Ammon's horn (tissue), 1 donor: ENCODE measurements around the gene ZSCAN22.
"Not testable (repeated sequence)": the region's sequence is repeated elsewhere in the genome, so short reads cannot be mapped to it uniquely, and the experiment has no call there.

Source experiments
- DNase-seq: peaks from one replicate; pipeline ENCODE4 v3.0.0-alpha.2; 2016; ENCODE audit warnings: low spot score

Gene ZSCAN22

DNA sequence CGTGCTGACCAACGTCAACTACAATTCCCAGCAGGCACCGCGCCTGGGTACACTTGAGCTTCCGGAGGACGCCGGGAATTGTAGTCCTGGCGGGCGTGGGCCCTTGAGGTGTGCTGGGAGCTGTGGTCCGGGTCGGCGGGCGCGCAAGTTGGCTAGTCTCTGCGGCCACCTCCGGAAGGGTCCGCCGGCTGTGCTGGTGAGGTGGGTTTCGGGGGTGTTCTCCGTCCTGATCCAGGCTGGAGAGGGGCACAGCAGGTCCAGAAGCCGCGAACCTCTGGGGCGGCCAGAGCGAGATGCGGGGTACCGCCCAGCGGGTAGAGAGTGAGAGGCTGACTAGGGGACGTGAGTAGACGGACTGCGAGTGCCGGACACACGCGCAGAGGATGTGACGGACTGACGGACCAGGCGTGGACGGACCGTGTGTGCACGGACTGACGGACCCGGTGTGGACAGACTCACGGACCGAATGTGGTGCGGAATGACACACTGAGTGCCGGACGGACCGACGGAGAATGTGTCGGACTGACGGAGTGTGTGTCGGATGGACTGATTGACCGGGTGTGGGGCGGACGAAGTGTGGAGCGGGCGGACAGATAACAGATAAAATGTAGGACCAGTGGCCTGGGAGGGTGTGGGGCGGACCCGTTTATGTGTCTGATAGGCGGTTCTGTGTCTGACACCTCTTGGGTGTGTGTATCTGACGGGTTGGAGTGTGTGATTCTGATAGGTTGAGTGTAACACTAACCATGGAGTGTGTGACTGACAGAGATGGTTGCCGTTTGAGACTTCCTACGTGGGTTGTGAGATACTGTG lies at the start of gene ZSCAN22:
Gene ZSCAN22 (plus strand): TSS at position 81 of the 813 bp plus-strand sequence. CDS start 7,809 bp downstream, outside the sequence.
- DNase-seq, result peak; percentile 98

DNA sequence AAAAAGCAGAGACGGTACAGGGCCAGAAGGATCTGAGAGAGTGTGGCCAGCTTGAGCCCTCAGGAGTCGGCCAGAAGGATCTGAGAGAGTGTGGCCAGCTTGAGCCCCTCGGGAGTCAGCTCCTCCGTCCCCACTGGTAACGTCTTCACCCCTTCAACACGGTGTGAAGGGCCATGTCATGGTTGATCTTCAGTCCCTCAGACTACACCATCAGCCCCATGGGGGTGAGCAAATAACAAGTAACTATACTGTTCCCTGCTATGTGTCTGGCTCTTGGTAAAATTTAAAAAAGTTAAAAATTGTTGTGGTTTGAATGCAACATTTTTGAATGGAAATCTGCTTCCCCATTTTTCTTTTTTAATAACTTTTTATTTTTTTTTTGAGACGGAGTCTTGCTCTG lies 49.6 kb upstream of the ZSCAN22 start:
- no peak for DNase-seq

DNA sequence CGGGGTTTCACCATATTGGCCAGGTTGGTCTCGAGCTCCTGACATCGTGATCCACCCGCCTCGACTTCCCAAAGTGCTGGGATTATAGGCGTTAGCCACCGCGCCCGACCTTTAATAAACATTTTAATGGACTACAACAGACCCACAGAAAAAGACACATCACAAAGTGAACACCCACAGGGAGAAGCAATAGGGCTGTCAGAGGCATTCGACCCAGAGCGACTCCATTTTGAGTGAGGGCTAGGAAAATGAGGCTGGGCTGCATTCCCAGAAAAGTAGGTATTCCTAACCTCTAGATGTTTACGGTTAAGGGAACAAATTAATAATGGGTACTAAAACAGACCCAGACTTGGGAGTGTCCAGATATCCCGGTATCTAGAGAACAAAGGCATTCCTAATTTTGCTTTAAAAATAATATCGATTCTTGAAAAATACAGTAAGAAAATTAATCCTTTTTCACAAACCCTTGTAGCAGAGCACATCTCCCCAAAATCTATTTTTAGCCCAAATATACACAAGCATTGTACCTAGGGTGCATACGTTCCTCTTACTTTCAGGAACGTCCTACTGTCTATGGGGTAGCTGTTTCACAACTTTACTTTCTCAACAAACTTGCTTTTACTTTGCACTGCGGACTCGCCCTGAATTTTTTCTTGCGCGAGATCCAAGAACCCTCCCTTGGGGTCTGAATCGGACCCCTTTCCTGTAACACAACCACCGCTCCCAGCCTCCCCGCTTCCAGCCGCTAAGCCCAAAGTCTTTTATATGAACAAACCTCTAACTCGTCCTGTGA lies 48.9 kb upstream of the ZSCAN22 start:
- no peak for DNase-seq

DNA sequence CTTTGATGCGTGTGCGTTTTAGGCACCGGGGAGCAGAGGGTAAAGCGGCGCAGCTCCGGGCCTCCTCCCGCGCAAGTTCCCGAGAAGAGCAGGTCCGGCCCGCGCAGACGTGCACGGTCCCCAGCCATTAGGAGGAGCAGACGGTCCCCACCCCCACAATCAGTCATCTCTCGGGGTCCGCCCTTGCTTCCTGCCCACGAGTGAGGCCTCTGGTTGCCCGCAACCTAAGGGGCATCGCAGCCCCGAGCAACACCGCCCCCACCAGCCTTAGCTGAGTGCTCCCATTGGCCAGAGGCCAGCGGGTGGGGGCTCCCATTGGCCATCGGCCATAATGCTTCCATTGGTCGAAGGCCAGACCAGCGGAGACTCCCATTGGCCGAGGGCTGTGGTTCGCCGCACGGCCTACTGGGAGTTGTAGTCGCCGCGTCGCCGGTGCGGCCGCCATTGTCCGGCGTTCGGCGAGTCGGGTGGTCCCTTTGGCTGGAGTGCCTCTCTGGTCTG lies 48.2 kb upstream of the ZSCAN22 start, which contains the start of gene ZNF8:
Gene ZNF8 (plus strand): TSS at position 415 of the 501 bp plus-strand sequence. CDS start 127 bp downstream, outside the sequence.
- peak; percentile 96 for DNase-seq

DNA sequence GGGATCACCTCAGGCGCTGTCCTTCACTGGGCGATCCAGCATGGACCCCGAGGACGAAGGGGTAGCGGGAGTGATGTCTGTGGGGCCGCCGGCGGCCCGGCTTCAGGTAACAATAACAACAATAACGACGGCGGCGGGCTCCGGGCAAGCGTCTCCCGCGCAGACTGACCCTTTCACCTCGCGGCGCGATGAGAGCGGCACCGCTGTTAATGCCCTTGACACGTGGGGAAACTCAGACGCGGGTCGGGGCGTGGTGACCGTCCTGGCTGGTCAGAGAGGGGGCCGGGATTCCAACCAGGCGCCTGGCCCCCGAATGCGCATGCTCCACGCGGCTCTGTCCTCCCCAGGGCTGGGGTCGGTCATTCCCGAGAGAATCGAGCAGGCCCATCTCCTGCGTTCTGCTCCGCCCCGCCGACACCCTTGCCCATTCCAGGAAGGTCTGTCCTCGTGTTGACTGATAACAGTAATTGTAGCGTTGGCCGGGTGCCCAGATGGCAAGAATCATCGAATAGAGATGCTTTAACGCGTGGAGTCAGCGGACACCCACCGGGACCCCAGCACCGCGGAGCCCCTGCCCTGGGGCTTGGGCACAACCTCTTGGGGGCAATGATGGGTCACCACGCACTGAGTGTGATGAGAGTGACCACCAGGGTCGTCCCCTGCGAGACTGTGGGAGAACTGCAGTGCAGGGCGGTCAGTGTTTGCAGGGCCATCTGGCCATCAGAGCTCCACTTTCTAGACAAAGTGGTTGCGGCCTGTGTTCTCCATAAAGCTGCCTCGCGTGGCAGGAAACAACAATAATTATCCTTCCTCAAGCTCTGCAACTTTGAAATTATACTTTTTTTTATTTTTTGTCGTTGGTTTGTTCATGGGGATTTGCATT lies 47.5 kb upstream of the ZSCAN22 start:
- peak; percentile 49 for DNase-seq

DNA sequence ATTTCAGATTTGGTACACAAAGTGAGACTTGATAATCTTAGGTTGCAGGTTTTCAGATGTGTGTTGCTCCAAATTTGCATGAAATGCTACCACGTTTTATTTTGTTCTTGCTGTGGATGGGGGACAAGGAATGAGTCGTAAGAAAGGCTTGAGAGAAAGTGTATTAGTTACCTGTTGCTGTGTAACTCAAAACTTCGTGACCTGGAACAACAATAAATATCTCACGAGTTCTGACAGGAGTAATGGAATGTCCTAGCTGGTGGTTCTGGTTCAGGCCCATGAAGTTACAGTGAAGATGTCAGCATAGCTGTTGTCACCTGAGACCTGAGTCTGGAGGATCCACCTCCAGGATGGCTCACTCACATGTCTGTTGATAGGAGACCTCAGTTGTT lies 46.9 kb upstream of the ZSCAN22 start:
- no peak for DNase-seq

DNA sequence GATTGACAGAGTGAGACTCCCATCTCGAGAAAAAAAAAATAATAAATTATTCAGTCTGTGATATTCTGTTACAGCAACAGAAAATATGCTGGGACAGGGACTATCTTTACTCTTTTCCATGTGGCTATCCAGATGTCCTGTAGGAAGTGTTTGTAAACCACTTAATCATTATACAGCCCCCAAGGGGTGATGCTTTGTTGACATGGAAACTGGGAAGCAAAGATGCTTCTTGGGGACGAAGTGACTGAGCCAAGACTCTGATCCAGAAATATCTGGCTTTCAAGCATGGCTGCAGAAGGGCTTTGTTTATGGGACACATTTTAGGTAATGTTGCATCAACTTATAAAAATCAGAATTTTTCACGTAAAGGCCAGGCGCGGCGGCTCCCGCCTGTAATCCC lies 42.6 kb upstream of the ZSCAN22 start:
- peak; percentile 57 for DNase-seq

DNA sequence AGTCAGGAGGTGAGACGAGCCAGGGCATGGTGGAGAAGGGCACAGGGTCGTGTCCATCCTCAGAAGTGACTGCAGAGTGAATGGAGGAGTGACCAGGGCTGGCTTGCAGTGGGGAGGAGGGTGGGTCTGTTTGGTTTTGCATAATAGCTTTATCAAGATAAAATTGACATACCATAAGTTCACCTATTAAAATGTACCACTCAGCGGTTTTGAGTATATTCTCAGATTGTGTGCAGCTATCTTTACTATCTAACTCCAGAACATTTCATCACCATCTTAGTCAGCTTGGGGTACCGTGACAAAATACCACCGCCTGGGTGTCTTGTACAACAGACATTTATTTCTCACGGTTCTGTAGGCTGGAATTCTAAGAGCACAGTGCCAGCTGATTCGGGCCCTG lies 34.9 kb upstream of the ZSCAN22 start:
- DNase-seq, result no peak

DNA sequence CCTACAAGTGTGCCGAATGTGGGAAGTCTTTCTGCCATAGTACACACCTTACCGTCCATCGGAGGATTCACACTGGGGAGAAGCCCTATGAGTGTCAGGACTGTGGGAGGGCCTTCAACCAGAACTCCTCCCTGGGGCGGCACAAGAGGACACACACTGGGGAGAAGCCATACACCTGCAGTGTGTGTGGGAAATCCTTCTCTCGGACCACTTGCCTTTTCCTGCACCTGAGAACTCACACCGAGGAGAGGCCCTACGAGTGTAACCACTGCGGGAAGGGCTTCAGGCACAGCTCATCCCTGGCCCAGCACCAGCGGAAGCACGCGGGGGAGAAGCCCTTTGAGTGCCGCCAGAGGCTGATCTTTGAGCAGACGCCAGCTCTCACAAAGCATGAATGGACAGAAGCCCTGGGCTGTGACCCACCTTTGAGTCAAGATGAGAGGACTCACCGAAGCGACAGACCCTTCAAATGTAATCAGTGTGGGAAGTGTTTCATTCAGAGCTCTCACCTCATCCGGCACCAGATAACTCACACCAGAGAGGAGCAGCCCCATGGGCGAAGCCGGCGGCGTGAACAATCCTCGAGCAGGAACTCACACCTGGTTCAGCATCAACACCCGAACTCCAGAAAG lies 31.9 kb upstream of the ZSCAN22 start:
- DNase-seq, result no peak

DNA sequence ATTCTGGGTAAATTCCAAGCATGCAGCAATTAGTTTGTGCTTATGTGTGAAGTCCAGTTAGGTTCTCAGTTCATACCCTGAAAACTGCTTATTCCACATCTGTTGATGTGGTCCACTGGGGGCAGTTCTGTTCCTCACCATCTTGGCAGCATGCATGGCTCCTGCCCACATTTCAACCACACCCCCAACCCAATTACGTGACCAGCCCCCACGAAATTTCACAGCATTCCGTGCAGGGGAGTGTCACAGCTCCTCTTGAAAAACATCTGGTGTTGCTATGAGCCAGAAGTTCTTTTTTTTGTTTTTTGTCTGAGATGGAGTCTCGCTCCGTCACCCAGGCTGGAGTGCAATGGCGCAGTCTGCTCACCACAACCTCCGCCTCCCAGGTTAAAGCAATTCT lies 30.7 kb upstream of the ZSCAN22 start:
- no peak for DNase-seq

DNA sequence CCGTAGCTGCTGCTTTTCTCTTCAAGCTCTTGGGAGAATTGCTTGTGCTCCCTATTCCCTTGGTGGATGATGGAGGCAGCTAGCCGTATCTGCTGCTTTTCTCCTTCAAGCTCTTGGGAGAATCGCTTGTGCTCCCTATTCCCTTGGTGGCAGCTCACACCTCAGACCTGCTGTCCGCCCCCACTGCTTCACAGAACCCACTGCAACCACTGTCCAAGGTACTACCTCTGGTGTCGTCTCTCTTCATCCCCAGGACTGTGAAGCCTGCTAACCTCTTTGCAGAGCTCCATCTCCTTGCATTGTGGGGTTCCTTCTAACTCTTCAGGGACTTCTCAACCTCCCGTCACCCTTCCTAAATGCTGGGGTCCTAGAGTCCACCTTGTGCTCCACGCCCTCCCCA lies 26.2 kb upstream of the ZSCAN22 start:
- no peak for DNase-seq

DNA sequence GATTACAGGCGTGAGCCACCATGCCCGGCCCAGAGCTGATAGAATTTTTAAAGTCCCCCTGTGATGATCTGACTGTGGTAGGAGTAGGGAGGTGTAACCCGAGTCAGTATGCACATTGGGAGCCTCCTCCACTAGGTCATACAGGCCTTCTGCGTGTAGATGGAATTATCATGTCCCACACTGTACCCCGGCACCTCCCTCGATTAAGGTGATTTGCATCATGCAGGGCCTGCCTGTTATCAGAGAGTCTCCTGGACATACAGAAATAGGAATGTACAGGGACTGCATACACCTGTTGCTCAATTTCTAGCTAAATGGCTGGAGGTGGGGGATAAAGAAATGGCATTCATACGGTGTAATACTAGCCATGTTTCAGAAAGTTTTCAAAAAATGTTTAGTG lies 22.5 kb upstream of the ZSCAN22 start:
- DNase-seq, result no peak

DNA sequence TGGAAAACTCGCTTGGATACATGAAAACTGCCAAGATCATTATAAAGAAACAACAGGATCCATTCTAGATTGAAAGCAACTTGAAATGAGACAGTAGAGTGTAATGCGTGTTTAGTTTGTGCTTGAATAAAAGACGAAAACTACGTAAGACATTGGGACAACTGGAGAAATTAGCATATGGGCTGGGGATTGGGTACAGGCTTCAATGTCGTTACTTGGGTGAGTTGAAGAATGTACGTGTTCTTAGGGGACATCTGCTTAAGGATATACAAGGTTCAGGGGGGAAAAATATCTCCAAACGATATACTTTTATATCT lies 22.1 kb upstream of the ZSCAN22 start:
- no peak for DNase-seq

DNA sequence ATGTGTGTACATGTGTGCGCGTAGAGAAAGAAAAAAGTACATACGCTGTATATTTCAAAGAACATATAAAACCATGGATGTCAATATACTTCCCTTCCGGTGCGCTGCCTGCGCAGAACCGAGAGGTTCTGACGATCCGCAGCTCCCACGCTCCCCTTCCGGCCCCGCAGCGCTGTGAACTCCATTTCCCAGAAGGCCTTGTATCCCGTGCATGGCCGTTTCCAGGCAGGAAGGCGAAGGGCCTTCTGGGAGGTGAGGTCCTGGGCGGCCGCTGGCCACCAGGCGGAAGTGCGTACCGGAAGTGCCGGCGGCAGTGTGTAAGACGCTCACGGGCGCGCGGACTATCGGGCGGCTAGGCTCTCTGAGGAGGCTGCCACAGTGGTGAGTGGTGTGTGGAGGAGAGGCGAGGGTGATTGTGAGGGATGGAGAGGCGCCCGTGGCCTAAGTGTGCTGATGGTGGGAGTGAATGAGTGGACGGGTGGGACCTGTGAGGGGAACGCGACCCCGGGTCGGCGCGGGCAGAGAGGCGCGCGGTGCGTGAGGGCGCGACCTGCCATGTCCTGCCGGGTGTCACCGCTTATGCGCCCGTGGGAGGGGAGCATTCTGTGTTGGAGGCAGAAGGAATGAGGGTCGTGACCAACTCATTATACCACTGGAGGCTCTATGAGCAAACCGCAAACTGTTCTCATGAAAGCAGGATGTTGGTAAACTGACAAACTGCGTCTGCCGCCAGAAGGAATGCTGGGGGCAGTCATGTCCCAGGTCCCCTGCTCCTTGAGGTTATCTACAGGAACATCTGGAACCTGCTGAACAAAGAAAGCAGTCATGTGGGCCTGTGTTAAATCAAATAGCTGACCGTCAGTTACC lies 21.5 kb upstream of the ZSCAN22 start, which contains the start of gene ERVK3-1:
Gene ERVK3-1 (plus strand): TSS at position 313 of the 867 bp plus-strand sequence. CDS start 6,792 bp downstream, outside the sequence.
- DNase-seq, result peak; percentile 99

DNA sequence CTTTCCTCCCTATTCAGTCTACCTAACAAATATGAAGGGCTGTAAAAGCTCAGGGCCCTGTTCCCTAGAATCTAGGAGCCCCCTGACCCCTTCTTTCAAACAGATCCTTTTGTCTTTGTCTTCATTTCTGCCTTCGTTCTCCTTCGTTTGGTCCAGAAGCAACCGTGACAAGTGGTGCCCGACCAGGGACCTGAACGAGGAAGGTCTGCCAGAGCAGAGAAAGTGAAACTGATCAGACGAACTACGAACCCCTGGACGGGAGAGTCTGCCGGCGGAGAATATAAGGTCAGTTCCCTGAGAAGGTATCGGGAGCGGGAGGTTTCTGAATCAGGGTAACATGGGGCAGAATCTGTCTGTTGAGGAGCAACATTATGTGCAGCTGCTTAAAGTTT lies 20.9 kb upstream of the ZSCAN22 start:
- no peak for DNase-seq

DNA sequence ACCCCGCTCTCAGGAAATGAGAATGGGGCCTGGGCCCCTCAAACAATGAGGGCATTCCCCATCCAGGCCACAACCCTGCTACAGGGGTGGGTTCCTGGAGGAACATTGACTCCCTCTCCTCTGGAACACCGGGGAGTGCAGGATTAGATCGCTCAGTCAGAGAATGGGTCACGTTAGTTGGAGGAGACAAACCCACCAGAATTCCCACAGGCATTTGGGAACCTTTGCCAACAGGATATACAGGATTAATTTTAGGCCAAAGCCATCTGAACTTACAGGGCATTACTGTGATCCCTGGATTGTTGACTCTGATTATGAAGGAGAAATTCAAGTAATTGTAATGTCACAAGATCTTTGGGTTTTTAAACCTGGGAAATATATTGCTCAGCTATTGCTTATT lies 19.1 kb upstream of the ZSCAN22 start:
- no peak for DNase-seq

DNA sequence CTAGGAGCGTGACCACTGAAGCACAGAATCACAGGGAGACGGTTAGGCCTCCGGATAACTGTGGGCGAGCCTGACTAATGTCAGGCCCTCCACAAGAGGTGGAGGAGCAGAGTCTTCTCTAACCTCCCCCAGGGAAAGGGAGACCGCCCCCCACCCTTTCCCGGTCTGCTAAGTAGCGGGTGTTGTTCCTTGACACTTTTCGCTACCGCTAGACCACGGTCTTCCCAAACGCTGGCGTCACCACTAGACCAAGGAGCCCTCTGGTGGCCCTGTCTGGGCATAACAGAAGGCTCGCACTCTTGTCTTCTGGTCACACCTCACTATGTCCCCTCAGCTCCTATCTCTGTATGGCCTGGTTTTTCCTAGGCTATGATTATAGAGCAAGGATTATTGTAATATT lies 16.1 kb upstream of the ZSCAN22 start:
- not testable (repeated sequence) for DNase-seq

DNA sequence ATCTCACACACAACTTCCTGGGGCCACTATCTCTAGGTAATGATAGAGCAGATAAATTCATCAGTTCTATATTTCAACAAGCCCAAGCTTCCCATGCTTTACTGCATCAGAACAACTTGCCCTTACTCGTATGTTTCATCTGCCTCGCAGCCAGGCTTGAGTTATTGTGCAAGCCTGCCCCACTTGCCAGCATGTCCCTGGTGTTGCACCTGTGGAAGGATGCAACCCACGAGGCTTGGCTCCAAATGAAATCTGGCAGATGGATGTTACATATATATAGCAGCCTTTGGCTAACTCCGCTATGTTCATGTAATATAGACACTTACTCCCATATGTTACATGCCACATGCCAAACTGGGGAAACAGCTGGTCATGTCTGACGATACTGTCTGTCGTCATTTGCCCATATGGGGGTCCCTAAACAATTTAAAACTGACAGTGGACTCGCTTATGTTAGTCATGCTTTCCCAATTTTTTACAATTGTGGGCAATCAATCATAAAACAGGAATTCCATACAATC lies 15.4 kb upstream of the ZSCAN22 start:
- DNase-seq, result peak; percentile 59

DNA sequence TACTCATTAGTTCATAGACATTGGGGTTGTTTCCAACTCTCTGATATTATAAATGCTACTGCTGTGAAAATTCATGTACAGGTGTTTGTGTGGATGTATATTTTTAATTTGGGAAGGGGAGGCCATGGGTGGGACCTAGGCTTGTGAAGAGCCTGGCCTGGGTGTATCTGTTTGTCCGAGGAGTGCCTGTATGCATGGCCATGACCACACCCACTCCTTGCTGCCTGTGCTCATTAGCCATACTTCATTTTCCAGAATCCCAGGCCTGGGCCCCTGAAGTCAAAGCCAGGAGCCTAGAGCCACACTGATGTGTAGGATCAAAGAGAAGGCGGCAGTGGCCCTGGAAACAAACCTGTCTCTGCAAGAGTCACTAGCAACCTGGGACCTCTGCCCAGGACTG lies 11.2 kb upstream of the ZSCAN22 start:
- no peak for DNase-seq

DNA sequence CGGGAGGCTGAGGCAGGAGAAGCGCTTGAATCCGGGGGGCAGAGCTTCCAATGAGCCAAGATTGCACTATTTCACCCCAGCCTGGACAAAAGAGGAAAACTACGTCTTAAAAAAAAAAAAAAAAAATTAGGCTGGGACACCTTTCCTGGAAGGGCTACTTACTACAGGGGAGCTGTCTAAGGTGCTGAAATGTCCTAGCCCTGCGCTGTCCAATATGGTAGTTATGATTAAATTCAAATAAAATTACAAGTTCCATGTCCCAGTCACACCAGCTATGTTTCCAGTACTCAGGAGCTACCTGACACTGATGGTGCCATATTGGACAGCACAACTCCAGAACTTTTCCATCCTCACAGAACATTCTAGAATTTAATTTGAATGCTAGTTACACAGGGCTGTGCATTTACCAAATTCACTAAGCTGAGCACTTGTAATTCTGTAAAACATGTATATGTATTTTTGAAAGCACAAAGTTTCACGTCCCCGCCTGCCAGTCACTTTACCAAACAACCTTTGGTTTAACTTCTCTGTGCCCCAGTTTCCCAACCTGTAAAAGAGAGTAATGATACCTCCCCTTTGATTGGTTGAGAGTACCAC lies 9.2 kb upstream of the ZSCAN22 start:
- no peak for DNase-seq
